HPDE6-E6E7 (cell line): ENCODE data around the gene PPP1R11.
"Not testable (repeated sequence)": the region's sequence is repeated elsewhere in the genome, so short reads cannot be mapped to it uniquely, and the experiment has no call there.

Experiments used
- DNase-seq: peaks from one replicate; pipeline ENCODE4 v3.0.0; 2011; ENCODE audit warnings: missing footprints; ENCODE audit errors: extremely low spot score

PPP1R11 gene

GRCh38 chr6:30066577-30067459, at the start of gene PPP1R11:
Gene PPP1R11 (plus strand): TSS chr6:30067198. CDS start chr6:30067411, 213 bp downstream.
- peak; percentile 95 for DNase-seq

DNA sequence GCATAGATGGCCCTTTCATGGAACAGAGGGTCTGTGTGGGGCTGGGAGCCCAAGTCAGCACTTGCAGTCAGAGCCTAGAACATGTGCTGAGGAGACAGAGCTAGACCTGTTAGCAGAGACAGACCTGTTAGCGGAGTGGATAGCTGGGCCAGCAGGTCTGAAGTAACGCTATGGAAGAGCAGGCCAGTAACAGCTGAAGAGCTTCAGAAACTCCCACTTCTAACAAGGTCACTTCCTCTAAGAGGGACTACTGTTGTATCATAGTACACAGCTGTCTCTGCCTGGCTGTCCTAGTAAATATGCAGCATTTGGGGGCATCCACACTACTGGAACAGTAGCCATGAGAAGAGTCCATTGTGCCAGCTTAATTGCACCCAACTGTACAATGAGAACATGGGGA, 47.2 kb upstream of the PPP1R11 start:
- DNase-seq, result no peak

DNA sequence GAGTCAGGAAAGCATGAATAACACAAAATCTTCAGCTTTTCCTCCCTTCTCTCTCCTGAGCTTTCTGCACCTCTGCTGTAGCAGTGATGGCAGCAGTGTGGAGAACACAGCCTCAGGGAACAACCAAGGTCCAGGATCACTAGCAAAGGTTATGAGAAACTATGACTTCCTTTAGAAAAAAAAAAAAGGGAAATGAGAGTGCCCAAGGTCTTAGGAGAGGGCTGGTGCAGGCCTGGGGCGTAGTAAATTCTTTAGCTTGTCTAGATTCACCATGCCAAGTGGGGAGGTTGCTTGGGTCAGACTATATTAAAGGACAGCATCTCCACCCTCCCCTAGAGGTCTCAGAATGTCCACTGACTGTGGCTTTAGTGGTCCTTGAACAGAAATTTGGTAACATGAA, 46.4 kb upstream of the PPP1R11 start:
- no peak for DNase-seq

- DNase-seq, result no peak
Measured at GRCh38 chr6:30022189-30022588, 44.8 kb upstream of the PPP1R11 start.

DNA sequence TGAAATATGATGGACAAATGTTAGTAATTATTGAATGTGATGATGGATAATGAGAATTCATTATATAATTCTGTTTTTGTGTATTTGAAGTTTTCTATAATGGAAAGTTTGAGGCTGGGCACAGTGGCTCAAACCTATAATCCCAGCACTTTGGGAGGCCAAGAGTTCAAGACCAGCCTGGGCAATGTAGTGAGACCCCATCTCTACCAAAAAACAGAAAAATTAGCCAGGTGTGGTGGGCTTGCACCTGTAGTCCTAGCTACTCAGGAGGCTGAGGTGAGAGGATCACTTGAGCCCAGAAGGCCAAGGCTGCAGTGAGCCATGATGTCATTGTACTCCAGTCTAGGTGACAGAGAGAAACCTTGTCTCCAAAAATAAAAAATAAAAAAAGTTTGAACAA, 44.3 kb upstream of the PPP1R11 start:
- DNase-seq, result not testable (repeated sequence)

GRCh38 chr6:30025186-30025585, 41.8 kb upstream of the PPP1R11 start:
- no peak for DNase-seq

- no peak for DNase-seq
Measured at GRCh38 chr6:30029588-30029987, 37.4 kb upstream of the PPP1R11 start.

- no peak for DNase-seq
Measured at GRCh38 chr6:30031381-30031780, 35.6 kb upstream of the PPP1R11 start.

DNA sequence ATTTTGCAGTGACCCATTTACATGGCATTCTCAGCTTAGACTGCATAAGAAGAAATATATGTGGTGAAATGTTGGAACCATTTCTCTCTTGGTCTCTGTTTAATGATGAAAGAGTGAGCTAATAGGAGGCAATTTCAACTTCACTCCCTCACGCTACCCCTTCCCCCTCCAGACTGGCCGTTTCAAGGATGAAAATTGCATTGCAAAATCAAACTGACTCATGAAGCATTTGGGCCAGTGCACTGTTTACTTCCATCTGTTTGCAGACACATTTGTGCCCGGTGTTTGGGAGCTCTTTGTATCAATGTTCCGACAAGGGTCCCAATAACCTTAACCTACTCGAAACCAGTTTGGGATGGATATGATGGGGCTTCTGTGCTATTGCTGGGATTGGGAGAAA, 33.6 kb upstream of the PPP1R11 start:
- DNase-seq, result not testable (repeated sequence)

DNA sequence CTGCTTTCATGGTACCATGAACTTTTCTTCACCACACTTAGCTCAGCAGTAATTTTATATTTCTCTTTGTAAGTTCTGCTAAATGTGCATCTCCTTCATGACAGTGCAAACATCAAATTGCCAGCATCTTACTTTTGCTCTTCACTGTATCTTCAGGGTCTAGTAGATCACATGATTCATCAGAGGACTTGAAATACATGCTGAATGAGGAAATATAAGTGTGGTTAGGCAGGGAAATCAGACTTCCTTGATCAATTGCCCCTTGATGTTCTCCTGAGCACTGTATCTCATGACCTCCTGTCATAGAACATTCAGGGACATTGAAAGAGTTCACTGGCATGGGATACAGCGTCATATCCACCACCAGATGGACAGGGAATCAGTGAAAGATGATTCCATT, 31.2 kb upstream of the PPP1R11 start:
- no peak for DNase-seq

GRCh38 chr6:30037182-30037788, 29.7 kb upstream of the PPP1R11 start:
- peak; percentile 33 for DNase-seq

DNA sequence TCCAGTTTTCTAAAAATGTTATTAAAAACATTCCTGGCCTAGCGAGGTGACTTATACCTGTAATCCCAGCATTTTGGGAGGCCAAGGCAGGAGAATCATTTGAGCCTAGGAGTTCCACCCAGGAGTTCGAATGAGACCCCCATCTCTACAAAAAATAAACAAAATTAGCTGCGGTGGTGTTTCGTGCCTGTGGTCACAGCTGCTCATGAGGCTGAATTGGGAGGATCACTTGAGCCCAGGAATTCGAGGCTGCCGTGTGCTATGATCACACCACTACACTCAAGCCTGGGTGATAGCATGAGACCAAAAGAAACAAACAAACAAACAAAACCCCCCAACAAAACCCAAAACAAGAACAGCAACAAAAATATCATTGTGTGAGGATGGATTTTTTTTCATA, 25.8 kb upstream of the PPP1R11 start:
- no peak for DNase-seq

DNA sequence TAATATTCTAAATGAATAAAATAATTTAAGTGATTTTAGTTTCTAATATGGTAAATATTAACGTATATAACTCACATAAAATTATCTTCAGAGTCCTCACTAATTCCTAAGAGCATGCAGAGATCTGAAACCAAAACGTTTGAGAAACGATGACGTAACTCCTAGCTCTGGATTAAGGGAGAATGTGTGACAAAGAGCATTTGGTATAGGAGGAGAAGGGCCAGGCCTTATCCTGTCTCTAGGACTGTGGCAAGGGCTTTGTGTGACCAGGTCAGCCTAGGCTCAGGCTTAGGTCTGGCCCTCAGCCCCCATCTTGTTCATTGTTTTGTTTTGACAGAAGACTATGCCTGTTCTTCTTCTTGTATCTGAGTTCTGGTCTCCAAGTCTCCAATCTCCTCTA, 25.2 kb upstream of the PPP1R11 start:
- DNase-seq, result no peak

DNA sequence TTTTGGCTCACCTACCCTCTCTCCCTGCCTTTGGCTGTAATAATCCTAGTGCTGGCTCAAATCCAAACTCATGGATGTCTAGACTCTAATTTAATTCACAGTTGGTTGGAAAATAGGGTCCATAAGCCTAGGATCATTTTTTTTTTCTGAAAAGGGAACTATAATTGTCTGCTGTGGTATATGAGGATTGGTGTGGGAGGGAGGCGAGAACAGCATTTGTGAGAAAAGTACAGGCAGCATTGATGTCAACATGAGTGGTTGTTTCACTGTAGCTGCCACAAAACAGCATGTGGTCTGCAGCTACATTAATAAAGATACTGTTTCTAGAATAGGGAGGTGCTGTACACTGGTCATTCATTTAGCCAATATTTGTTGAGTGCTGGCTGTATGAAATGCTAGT, 24.5 kb upstream of the PPP1R11 start:
- DNase-seq, result no peak

DNA sequence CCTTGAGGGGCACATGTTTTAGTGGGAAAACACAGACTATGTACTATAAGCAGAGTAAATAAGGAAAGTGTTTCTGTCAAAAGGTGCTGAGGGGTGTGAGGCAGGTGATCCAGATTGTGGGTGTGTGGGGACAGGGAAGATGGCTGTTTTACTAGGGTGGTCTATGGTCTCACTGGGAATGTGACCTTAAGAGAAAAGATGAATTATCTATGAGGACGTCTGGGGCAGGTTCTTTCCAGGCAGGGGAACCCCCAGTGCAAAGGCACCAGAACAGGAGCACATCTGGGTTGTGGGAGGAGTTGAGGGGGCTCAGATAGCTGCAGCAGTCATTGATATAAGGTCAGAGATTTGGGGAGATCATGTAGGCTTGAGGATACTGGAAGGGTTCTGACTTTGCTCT, 24.1 kb upstream of the PPP1R11 start:
- DNase-seq, result no peak

DNA sequence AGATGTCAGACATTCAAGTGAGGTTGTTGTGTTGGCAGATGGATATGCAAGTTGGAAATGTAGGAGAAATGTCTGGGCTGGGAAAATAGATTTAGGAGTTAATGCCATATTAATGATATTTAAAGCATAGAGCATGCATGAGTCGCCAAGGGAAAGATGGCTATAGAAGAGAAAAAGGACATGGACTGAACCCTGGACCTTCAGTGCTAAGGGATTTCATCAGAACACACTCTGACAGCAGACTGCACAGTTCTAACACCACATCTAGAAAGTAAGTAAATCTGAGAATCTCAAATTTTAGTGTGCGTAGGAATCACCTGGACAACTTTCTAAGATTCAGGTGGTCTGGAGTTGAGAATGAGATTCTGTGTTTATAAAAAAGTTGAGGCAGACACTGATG, 23.3 kb upstream of the PPP1R11 start:
- DNase-seq, result no peak

- DNase-seq, result peak; percentile 16
Measured at GRCh38 chr6:30044630-30045029, 22.4 kb upstream of the PPP1R11 start.

GRCh38 chr6:30047220-30047619, 19.8 kb upstream of the PPP1R11 start:
- DNase-seq, result no peak

DNA sequence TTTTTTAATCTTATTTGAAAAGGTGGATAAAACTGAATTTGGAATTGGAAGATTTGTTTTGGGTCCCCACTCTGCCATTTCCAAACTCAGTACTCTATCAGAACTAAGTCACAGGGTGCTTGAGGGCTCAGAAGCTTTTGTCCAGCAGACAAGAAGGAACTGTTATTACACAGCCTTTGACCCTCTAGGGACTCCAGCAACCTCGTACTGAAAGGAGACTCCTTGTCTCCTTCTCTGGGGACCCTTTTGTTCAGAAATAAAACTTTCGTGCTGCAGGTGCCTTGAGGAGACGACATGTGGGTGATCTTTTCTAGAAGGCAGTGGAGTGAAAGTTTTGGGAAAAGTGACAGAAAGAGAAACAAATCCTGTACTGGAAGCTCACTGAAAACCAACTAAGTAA, 13.3 kb upstream of the PPP1R11 start:
- DNase-seq, result no peak

- no peak for DNase-seq
Measured at GRCh38 chr6:30055513-30055912, 11.5 kb upstream of the PPP1R11 start.

- DNase-seq, result no peak
Measured at GRCh38 chr6:30060606-30061091, 6.3 kb upstream of the PPP1R11 start.

GRCh38 chr6:30061092-30061857, 5.7 kb upstream of the PPP1R11 start, which contains the start of gene POLR1H:
Gene POLR1H (plus strand): TSS chr6:30061265. CDS start chr6:30061525, 260 bp downstream.
- DNase-seq, result peak; percentile 94
